SKM-1 treated with dmso at 0.1 percent for 144 hours (cell line): ENCODE data around the gene ELP2.
"Not testable (repeated sequence)": the region's sequence is repeated elsewhere in the genome, so short reads cannot be mapped to it uniquely, and the experiment has no call there.

Source experiments
- DNase-seq: peaks from one replicate; lab custom pipeline; 2025; ENCODE audit not compliant: unreplicated experiment; lab: John Stamatoyannopoulos, UW

ELP2 gene

DNA sequence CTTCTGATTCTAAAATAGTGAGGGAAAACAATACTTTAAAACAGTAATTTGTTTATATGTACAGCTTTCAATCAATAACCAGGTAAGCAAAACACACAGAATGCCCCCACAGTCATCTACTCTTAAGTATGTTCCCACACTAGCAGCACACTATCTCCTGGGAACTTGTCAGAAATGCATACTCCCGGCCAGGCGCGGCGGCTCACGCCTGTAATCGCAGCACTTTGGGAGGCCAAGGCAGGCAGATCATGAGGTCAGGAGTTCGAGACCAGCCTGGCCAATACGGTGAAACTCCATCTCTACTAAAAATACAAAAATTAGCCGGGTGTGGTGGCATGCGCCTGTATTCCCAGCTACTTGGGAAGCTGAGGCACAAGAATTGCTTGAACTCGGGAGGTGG lies 12.9 kb upstream of the ELP2 start:
- DNase-seq = not testable (repeated sequence)

DNA sequence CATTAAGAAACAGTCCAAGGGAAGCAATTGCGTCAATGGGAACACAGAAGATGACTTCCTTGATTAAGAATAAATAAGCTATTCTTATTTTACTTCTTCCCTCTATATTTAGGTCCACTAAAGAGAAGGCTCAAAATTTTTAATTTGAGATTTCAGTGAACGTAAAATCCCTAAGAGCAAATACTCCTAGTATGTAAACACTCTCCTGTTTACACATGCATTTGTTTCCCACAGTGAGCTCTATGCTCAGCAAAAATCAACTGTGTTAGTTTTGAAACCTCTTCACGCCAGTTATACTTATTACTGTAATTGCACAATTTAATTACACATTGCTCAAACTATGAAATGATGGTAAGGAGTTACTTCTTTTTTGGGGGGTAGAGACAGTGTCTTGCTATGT lies 9.4 kb upstream of the ELP2 start:
- no peak for DNase-seq

DNA sequence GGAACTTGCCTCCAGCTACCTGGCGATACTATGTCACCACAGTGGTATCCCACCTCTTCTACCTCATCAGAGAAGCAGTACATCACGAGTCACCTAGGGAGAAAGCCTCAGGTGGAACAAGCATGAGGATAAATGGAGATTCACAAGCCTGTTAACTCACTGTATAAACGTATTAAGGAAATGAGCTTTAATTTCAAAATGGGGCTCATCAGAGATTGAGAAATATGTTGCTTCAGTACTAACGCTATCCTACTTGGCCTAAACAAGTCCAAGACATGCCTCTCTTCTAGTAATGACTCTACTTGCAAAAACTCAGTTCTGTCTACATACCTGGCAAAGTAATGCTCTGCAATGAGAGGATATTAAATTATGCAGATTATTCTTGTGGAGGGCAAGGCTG lies 4.9 kb upstream of the ELP2 start:
- no peak for DNase-seq

DNA sequence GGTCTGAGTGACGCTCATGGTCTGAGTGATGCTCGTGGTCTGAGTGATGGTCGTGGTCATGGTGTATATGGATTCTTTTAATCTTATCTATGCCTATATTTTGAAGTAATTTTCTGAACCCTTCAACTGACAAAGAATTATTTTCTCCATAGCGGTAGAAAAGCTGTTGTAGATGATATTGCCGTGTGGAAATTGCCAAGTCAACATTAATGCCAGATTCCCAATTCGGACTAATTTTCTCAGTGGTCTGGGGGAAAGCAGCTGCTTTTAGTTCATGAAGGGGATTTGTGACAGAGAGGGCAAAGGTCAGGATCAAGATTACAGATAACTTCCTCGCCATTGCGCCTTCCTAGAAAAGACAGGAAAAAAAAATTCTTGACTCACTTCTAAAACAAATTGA lies 3.0 kb upstream of the ELP2 start:
- no peak for DNase-seq

DNA sequence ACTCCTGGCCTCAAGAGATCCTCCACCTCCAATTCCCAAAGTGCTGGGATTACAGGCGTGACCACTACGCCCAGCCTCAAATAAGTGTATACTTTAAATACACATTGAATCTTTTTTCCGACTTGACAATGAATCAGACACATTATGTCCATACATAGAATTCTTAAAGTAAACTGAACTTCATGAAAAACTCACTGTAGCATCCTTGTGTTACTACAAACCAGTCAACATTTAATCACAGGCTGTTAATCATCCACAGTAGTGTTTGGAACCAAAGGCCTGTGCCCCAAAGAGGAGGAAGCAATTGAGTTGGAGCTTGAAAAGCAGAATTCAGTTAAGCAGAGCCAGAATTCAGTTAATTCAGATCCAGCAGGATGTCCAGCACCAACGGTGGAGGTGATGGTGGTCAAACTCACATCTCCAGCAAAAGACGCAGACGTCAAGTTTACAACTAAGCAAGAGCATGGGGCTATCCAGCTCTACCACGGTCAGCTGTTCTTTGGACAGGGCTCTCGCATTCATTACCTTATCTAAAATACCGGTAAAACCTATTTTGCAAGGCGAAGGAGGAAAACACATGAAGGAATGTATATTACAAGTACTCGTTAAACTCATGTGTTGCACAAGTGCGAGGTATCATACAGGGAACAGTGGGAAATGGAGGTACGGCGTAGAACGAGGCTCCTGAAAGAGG lies 1.7 kb upstream of the ELP2 start:
- no peak for DNase-seq

DNA sequence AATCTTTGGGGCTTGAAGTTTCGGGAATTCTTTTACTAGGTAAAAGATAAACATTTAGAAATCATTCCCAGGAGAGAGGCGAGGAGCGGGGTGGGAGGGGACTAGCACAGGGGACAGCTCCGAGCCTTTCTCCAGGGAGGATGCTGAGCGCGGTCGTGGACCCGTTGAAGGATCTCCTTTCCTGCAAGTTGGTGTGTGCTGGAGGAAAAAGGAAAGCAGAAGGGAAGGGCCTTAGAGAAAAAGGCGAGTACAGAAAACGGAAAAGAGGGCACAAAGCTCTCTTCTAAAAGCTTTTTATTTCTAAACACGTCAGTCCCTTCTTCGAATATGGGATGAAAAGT lies 1.2 kb upstream of the ELP2 start:
- DNase-seq = no peak

DNA sequence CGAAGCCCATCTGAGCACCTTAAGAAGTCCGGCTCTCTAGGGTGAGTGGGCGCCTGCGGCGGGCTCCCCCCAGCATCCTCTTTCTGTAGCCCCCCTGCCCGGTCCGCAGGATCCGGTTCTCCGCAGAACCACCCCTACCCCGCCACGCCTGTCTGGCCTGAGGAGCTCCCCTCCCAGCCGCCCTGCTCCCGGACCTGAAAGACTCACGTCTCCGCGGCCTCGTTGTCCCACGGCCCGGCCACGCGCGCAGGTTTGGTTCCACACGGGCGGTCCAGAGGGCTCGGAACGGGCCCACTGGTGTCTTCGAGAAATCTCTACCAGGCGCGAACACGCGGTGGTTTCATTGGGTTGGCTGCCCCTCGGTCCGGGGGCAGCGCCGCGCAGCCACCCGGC lies 796 bp upstream of the ELP2 start:
- no peak for DNase-seq

DNA sequence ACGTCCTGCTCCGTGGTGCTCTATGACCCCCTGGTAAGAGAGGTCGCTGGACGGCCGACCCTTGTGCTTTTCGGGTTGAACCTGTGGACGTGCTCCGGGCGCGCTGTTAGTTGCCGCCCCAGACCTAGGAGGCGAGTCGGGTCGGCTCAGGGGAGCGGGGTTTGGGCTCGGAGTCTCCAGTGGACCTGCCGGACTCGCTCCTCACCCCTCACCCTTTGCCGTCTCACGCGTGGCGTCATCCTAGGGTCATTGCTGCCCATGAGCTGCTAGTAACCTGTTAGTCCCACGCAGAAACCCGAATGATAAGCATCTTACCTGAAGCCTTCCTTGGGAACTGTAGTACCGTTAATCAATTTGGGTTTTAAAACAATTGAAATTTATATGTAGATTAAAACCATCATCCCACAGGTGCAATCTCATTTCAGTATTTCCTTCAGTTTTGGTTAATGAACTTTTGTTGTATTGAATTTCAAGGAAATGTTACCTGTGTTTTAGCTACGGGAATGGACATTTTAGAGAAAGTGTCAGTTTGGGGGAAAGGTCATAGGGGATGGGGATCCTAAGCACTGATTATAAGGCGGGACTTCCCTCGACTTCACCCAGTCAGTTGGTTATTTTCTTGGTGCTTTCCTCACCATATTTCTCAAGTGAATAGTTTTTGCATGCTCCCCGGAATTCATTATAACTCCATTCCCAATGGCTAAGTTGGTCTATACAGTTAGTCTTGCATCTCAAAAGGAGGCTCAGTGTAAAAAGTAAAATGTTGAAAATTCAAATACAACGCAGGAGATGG lies 536 bp downstream of the ELP2 start:
- DNase-seq = no peak

DNA sequence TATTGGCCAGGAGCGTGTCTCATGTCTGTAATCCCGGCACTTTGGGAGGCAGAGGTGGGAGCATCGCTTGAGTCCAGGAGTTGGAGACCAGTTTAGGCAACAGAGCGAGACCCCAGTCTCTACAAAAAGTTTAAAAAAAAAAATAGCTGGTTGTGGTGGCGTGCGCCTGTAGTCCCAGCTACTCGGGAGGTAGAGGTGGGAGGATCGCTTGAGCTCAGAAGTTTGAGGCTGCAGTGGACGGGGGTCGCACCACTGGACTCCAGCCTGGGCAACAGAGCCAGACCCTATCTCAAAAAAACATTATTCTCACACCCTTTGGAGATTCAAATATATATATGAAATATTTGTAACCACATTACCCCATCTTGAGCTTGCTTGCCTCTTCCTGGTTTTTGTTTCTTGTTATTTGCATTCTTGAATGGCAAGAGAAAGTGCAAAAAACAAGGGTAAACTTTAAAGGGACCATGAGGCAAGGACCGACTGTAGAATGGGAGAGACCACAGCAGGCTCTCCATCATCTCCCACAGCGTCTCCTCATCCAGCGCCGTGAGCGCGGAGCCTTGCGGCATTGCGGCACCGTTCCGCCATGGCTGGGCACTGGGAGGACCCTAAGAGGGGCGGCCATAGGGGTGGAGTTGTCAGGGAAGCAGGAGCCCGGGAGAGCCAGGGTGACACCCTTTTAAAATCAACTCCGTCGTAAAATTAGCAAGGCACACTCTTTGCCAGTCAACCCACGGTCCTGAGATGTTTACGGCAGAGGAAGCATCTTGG lies 1.4 kb downstream of the ELP2 start:
- DNase-seq = no peak

DNA sequence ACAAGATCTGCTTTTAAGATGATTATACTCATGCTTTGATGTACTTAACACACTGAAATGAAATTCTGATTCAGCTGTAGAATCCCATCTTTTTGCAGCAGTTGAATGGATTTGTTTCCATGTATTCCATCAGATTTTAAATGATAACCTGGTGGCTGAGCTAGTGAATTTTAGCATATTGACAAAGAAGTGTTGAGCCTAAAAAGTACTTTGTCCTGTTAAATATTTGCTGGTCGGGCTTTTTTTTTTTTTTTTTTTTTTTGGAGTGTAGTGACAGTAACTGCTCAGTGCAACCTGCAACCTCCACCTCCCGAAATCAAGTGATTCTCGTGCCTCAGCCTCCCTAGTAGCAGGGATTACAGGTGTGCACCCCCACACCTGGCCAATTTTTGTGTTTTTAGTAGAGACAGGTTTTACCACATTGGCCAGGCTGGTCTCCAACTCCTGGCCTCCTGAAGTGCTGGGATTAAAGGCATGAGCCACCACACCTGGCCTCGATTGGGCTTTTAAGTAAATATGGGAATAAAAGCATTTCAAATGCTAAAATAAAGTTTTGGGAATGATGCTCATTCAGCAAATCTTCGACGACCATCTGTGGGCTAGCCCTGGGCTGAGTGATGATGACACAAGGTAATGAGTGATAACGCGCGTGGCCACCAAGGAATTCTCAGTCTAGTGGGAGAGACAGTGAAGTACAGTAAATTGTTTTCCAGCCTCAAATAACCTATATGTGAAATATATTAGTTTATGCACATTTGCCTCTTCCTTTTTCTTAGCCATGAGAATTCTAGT lies 2.2 kb downstream of the ELP2 start:
- DNase-seq = no peak

DNA sequence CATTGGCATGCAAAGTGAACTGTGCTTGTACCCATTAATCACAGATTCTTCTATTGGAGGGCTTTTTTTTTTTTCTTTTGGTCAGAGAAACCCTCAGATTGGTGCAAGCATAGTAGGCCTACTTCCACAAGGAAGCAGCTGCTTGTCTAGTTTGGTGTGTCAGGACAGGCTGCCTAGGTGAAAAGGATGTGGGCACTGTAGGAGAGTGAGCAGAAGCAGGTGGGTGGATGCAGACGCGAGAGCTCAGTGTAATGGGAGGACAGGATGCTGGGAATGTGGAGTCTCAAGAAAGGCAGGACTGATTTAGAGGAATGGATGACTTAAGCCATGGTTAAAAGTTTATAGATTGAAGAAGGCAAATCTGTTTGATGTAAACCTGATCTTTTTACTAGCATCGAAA lies 3.1 kb downstream of the ELP2 start:
- DNase-seq = no peak

DNA sequence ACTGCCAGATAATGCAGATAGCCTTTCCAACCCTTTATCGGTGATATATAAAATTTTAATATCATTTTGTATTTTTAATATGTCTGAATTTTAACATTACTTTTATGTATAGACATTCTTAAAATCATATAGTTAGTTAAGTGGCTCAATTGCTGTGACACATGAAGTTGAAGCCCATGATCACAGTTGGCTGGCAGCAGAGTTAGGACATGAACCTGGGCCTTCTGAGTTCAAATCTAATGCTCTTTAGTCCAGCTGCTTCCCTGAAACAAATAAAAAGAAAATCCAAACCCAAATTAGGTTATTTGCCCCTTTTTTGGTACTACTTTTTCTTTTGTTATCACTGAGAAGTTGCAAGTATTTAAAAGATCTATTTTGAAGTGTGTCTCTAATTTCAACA lies 5.6 kb downstream of the ELP2 start:
- DNase-seq = no peak

DNA sequence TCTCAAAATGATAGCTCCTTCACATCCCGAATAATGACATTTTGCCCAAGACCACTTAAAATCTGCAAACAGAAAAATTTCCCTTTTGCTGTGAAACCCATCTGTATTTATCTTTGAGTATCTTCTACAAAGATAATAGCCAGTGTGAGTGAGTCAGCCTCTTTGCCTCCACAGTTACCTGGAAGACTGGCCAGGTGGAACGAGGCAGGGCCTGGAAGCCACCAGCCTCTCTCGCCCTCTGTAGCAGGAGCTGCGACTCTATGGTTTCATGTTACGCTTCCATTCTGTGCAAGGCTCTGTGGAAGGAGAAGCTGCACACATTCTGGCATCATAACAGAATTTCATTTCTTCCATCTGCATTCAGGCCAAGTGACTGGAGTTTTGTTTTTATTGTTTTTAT lies 9.5 kb downstream of the ELP2 start:
- no peak for DNase-seq

DNA sequence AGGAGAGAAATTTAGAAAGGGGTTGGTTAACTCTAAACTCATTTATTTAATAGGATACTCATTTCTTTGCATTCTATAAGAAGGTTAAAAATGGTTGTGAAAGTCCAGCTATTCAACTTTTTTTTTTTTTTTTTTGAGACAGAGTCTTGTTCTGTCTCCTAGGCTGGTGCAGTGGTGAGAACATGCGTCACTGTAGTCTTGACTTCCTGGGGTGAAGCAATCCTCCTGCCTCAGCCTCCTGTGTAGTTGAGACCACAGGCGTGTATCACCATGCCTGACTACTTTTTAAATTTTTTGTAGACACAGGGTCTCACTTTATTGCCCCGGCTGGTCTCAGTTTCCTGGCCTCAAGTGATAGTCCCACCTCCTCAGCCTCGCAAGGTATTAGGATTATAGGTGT lies 11.9 kb downstream of the ELP2 start:
- no peak for DNase-seq

DNA sequence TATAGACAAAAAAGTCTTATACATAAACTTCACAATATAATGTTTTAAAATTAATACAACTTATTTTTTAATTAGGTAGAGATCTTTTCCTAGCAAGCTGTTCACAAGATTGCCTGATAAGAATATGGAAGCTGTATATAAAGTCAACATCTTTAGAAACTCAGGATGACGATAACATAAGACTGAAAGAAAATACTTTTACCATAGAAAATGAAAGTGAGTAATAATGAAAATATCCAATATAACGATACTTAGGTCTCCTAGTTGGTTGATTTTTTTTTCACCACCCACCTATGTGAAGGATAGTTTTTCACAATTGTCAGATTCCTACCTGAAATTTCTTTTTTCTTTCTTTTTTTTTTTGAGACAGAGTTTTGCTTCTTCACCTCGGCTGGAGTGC lies 13.1 kb downstream of the ELP2 start:
- DNase-seq = no peak

DNA sequence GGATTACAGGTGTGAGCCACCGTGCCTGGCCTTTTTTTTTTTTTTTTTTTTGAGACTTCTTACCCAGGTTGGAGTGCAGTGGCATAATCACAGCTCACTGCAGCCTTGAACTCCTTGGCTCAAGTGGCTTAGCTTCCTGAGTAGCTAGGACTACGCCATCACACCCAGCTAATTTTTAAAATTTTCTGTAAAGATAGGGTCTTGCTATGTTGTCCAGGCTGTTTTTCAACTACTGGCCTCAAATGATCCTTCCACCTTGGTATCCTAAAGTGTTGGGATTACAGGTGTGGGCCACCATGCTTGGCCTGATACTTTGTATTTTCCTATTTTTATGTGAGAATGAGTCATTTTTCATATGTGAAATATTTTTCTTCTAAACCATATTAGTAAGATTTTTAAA lies 13.7 kb downstream of the ELP2 start:
- DNase-seq = no peak

DNA sequence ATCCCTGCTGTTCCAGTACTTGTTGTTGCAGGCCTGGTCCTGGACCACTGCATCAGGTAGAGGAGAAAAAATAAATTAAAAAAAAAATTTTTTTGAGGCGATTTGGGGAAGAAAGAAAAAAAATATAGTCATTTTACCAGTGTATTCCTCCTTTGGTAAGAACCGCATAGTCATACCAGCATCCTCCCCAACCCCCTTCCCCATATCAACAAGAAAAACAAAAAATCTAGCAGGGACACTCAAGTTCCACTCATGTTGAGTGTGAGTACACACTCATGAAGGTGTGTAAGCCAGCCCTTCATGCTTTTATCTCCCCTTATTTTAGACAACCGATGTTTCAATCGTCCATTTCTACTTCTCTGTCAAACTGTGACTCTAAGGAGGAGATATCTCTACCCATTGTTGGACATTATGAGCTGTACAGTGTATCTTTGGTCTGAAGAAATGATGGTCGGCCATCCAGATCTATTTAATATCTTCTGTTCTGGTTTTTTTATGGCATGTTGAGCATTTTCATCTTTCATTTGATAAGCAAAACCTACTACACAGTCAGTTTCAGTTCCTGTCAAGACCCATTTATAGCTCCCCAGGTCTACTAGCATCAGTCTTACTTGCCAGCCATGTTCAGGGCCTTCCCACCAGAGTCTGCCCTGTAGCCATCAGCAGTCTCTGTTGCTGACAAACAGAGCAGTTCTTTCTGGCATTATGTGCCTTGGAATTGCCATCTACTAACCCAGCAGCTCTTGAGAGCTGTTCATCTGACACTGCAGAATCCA lies 20.0 kb downstream of the ELP2 start:
- no peak for DNase-seq

DNA sequence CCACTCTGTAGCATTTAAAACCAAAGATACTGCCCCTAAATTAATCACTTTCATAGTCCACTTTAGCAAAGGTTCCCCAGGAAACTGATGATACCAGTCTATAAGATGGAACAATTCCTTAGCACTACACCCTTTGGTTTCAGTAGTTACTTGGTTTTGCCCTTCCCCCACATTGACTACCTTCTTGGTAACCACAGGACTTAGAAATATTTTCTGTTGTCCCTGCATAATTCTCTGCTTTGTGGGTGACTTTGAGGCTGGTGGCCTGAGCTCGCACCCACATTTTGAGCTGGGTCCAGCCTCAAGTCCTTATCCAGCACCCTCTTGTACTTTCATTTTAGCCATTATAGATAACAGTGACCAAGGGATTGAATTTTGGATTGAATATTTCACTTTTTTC lies 23.1 kb downstream of the ELP2 start:
- DNase-seq = no peak

DNA sequence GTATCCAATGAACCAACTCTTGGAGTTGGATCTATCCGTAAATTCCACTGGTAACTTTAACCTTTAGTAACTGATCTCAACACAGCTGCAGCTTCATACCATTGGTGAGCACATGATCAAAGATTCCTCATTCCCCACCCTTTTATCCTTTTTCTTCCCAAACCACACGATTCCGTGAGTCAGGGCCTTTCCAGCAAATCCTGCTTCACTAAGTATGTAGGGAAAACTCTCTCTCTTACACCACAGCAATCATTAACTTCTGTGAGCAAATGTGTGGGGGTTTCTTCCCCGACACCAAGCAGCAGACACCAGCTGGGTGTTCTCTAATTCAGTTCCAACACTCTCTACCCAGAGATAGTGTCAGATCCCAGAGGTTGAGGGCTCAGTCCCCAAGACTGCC lies 23.5 kb downstream of the ELP2 start:
- DNase-seq = no peak

DNA sequence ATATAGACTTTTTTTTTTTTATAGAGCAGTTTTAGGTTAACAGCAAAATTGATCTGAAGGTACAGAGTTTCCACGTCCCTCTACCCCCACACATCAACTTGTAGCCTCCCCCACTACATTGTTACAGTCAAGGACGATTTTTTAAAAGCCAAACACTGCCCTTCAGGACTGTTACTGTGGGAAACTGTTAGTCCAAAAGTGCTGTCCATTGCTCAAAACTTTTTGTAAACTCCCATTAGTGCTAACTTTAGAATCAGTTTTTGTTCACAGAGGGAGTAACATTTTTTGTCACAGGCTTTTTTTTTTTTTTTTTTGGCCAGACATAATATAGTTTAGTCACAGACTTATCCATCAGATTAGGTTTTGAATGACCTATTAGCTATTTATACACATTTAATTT lies 24.1 kb downstream of the ELP2 start:
- DNase-seq = no peak
